ENCODE data around the gene FOSL2. TPM values are rescaled to one million over a fixed set of nuclear protein-coding genes. Genes with fewer than 3 reads are reported as not detected.

FOSL2 gene
- total RNA-seq, 6 experiments from 2014 or later, result 90.1 to 128 (median 116) TPM

GRCh38 chr2:28419443-28420270 is 27.0 kb downstream of the FOSL2 start:
- Mint-ChIP-seq H3K4me3 (no peak overlapping the region; the same call in 1 of the 2 replicates), H3K27me3 (ENCODE audit: insufficient read depth) (peaks cover 22% of the 10 kb centered on the region), H3K4me1 (ENCODE audit: low read depth) (peaks cover 33% of the 10 kb centered on the region), H3K9me3 (no peaks in the 10 kb centered on the region), H3K27ac (peak overlapping the region; percentile 74), H3K36me3 (ENCODE audit: low read depth) (peaks cover 58% of the 10 kb centered on the region)
- no peak for TF ChIP-seq CTCF (IDR thresholded peaks at IDR 0.05)
- DNase-seq, result no peak

GRCh38 chr2:28420722-28421121 is 28.1 kb downstream of the FOSL2 start:
- no peak for DNase-seq
- Mint-ChIP-seq H3K27ac (peak overlapping the region; percentile 55), H3K4me1 (ENCODE audit: low read depth) (peaks cover 33% of the 10 kb centered on the region), H3K27me3 (ENCODE audit: insufficient read depth) (peaks cover 18% of the 10 kb centered on the region), H3K36me3 (ENCODE audit: low read depth) (peaks cover 52% of the 10 kb centered on the region), H3K4me3 (no peak overlapping the region; the same call in 1 of the 2 replicates), H3K9me3 (no peaks in the 10 kb centered on the region)
- no peak for TF ChIP-seq CTCF (IDR thresholded peaks at IDR 0.05)

GRCh38 chr2:28422908-28423741 is 30.5 kb downstream of the FOSL2 start:
- H3K4me3 Mint-ChIP-seq, result peak overlapping the region; percentile 39; the same call in 1 of the 2 replicates
- peaks cover 19% of the 10 kb centered on the region for H3K27me3 Mint-ChIP-seq (ENCODE audit: insufficient read depth)
- no peak for DNase-seq
- peaks cover 38% of the 10 kb centered on the region for H3K36me3 Mint-ChIP-seq (ENCODE audit: low read depth)
- H3K4me1 Mint-ChIP-seq (ENCODE audit: low read depth), result peaks cover 29% of the 10 kb centered on the region
- H3K9me3 Mint-ChIP-seq, result no peaks in the 10 kb centered on the region
- peak overlapping the region; percentile 34; the same call in 1 of the 2 replicates for H3K27ac Mint-ChIP-seq
- no peak for TF ChIP-seq CTCF (IDR thresholded peaks at IDR 0.05)

GRCh38 chr2:28423856-28424605 is 31.4 kb downstream of the FOSL2 start:
- peaks cover 37% of the 10 kb centered on the region for H3K4me1 Mint-ChIP-seq (ENCODE audit: low read depth)
- no peak for DNase-seq
- peaks cover 37% of the 10 kb centered on the region for H3K36me3 Mint-ChIP-seq (ENCODE audit: low read depth)
- H3K9me3 Mint-ChIP-seq, result no peaks in the 10 kb centered on the region
- peak overlapping the region; percentile 34 for H3K27ac Mint-ChIP-seq
- no peak for TF ChIP-seq CTCF (IDR thresholded peaks at IDR 0.05)
- no peak overlapping the region for H3K4me3 Mint-ChIP-seq
- H3K27me3 Mint-ChIP-seq (ENCODE audit: insufficient read depth), result peaks cover 19% of the 10 kb centered on the region

GRCh38 chr2:28424799-28425463 is 32.3 kb downstream of the FOSL2 start:
- no peak for DNase-seq
- H3K36me3 Mint-ChIP-seq (ENCODE audit: low read depth), result peaks cover 28% of the 10 kb centered on the region
- H3K4me3 Mint-ChIP-seq, result no peak overlapping the region
- H3K27me3 Mint-ChIP-seq (ENCODE audit: insufficient read depth), result peaks cover 19% of the 10 kb centered on the region
- H3K4me1 Mint-ChIP-seq (ENCODE audit: low read depth), result peaks cover 37% of the 10 kb centered on the region
- no peaks in the 10 kb centered on the region for H3K9me3 Mint-ChIP-seq
- H3K27ac Mint-ChIP-seq, result no peak overlapping the region; the same call in 1 of the 2 replicates
- TF ChIP-seq CTCF (IDR thresholded peaks at IDR 0.05), result no peak
